ENCODE data around the gene CXCL10. TPM values are rescaled to one million over a fixed set of nuclear protein-coding genes. Genes with fewer than 3 reads are reported as not detected.
"Not testable (repeated sequence)": the region's sequence is repeated elsewhere in the genome, so short reads cannot be mapped to it uniquely, and the experiment has no call there.

Gene CXCL10
- total RNA-seq, result 7.6 TPM
- polyA plus RNA-seq, result 0.48 TPM

- Histone ChIP-seq H3K4me1 (ENCODE audit: insufficient read depth) (no peaks in the 10 kb centered on the region), H3K36me3 (ENCODE audit: insufficient read depth) (no peaks in the 10 kb centered on the region), H3K27ac (ENCODE audit: low read depth) (no peak within 1 kb of the TSS), H3K4me3 (ENCODE audit: low read depth, low read length) (no peak within 1 kb of the TSS)
- 23% methylated on average over 3 of the region's 3 CpGs for WGBS
- DNase-seq (ENCODE audit: extremely low spot score), result no peak
These were observed at the start of gene CXCL10 for GRCh38 chr4:76023389-76023788. CXCL10 (minus strand) TSS chr4:76023497; CDS start chr4:76023431, 66 bp downstream.

- DNase-seq (ENCODE audit: extremely low spot score), result no peak
- 70% methylated on average over 4 of the region's 4 CpGs for WGBS
- H3K4me1 ChIP-seq (ENCODE audit: insufficient read depth), result no peaks in the 10 kb centered on the region
- H3K27ac ChIP-seq (ENCODE audit: low read depth), result no peak overlapping the region
- no peaks in the 10 kb centered on the region for H3K36me3 ChIP-seq (ENCODE audit: insufficient read depth)
- H3K4me3 ChIP-seq (ENCODE audit: low read depth, low read length), result no peak overlapping the region
These were observed 49.5 kb upstream of the CXCL10 start for GRCh38 chr4:76072760-76073159.

- Histone ChIP-seq H3K4me3 (ENCODE audit: low read depth, low read length) (no peak overlapping the region), H3K36me3 (ENCODE audit: insufficient read depth) (no peaks in the 10 kb centered on the region), H3K4me1 (ENCODE audit: insufficient read depth) (no peaks in the 10 kb centered on the region), H3K27ac (ENCODE audit: low read depth) (no peak overlapping the region)
- WGBS, result 2% methylated on average over 2 of the region's 2 CpGs
- peak; percentile 39 for DNase-seq (ENCODE audit: extremely low spot score)
These were observed 44.5 kb upstream of the CXCL10 start for GRCh38 chr4:76067652-76068286.

- 54% methylated on average over 3 of the region's 3 CpGs for WGBS
- no peak for DNase-seq (ENCODE audit: extremely low spot score)
- no peaks in the 10 kb centered on the region for H3K4me1 ChIP-seq (ENCODE audit: insufficient read depth)
- H3K27ac ChIP-seq (ENCODE audit: low read depth), result no peak overlapping the region
- H3K36me3 ChIP-seq (ENCODE audit: insufficient read depth), result no peaks in the 10 kb centered on the region
- no peak overlapping the region for H3K4me3 ChIP-seq (ENCODE audit: low read depth, low read length)
These were observed 43.2 kb upstream of the CXCL10 start for GRCh38 chr4:76066546-76066945.

- 14% methylated on average over 1 of the region's 1 CpG for WGBS
- no peak overlapping the region for H3K27ac ChIP-seq (ENCODE audit: low read depth)
- no peaks in the 10 kb centered on the region for H3K4me1 ChIP-seq (ENCODE audit: insufficient read depth)
- DNase-seq (ENCODE audit: extremely low spot score), result no peak
- H3K36me3 ChIP-seq (ENCODE audit: insufficient read depth), result no peaks in the 10 kb centered on the region
- no peak overlapping the region for H3K4me3 ChIP-seq (ENCODE audit: low read depth, low read length)
These were observed 38.7 kb upstream of the CXCL10 start for GRCh38 chr4:76061982-76062381.

- H3K4me3 ChIP-seq (ENCODE audit: low read depth, low read length), result no peak overlapping the region
- DNase-seq (ENCODE audit: extremely low spot score), result no peak
- 54% methylated on average over 1 of the region's 1 CpG for WGBS
- no peaks in the 10 kb centered on the region for H3K36me3 ChIP-seq (ENCODE audit: insufficient read depth)
- no peak overlapping the region for H3K27ac ChIP-seq (ENCODE audit: low read depth)
- H3K4me1 ChIP-seq (ENCODE audit: insufficient read depth), result no peaks in the 10 kb centered on the region
These were observed 38.1 kb upstream of the CXCL10 start for GRCh38 chr4:76061421-76061820.

- no peaks in the 10 kb centered on the region for H3K4me1 ChIP-seq (ENCODE audit: insufficient read depth)
These were observed 37.2 kb upstream of the CXCL10 start for GRCh38 chr4:76060506-76060905.

GRCh38 chr4:76059750-76060149 is 36.5 kb upstream of the CXCL10 start:
- no peaks in the 10 kb centered on the region for H3K4me1 ChIP-seq (ENCODE audit: insufficient read depth)
- H3K27ac ChIP-seq (ENCODE audit: low read depth), result no peak overlapping the region
- no peak overlapping the region for H3K4me3 ChIP-seq (ENCODE audit: low read depth, low read length)
- no peaks in the 10 kb centered on the region for H3K36me3 ChIP-seq (ENCODE audit: insufficient read depth)
- WGBS, result 31% methylated on average over 1 of the region's 1 CpG
- DNase-seq (ENCODE audit: extremely low spot score), result no peak

More at GRCh38 chr4:76060506-76060905, 37.2 kb upstream of the CXCL10 start:
- no peak for DNase-seq (ENCODE audit: extremely low spot score)
- no peak overlapping the region for H3K27ac ChIP-seq (ENCODE audit: low read depth)
- H3K36me3 ChIP-seq (ENCODE audit: insufficient read depth), result no peaks in the 10 kb centered on the region
- no peak overlapping the region for H3K4me3 ChIP-seq (ENCODE audit: low read depth, low read length)

- WGBS, result 45% methylated on average over 3 of the region's 3 CpGs
These were observed 35.7 kb upstream of the CXCL10 start for GRCh38 chr4:76058888-76059426.

GRCh38 chr4:76058302-76058701 is 35.0 kb upstream of the CXCL10 start:
- DNase-seq (ENCODE audit: extremely low spot score), result no peak
- no peak overlapping the region for H3K4me3 ChIP-seq (ENCODE audit: low read depth, low read length)
- no peak overlapping the region for H3K27ac ChIP-seq (ENCODE audit: low read depth)
- H3K36me3 ChIP-seq (ENCODE audit: insufficient read depth), result no peaks in the 10 kb centered on the region
- H3K4me1 ChIP-seq (ENCODE audit: insufficient read depth), result no peaks in the 10 kb centered on the region

More at GRCh38 chr4:76058888-76059426, 35.7 kb upstream of the CXCL10 start:
- no peaks in the 10 kb centered on the region for H3K4me1 ChIP-seq (ENCODE audit: insufficient read depth)
- H3K27ac ChIP-seq (ENCODE audit: low read depth), result no peak overlapping the region
- no peaks in the 10 kb centered on the region for H3K36me3 ChIP-seq (ENCODE audit: insufficient read depth)
- no peak for DNase-seq (ENCODE audit: extremely low spot score)
- no peak overlapping the region for H3K4me3 ChIP-seq (ENCODE audit: low read depth, low read length)

- Histone ChIP-seq H3K36me3 (ENCODE audit: insufficient read depth) (no peaks in the 10 kb centered on the region), H3K4me1 (ENCODE audit: insufficient read depth) (no peaks in the 10 kb centered on the region), H3K27ac (ENCODE audit: low read depth) (no peak overlapping the region), H3K4me3 (ENCODE audit: low read depth, low read length) (no peak overlapping the region)
- 53% methylated on average over 2 of the region's 2 CpGs for WGBS
- DNase-seq (ENCODE audit: extremely low spot score), result no peak
These were observed 32.1 kb upstream of the CXCL10 start for GRCh38 chr4:76055421-76055820.

GRCh38 chr4:76055016-76055415 is 31.7 kb upstream of the CXCL10 start:
- H3K4me1 ChIP-seq (ENCODE audit: insufficient read depth), result no peaks in the 10 kb centered on the region
- H3K36me3 ChIP-seq (ENCODE audit: insufficient read depth), result no peaks in the 10 kb centered on the region
- 71% methylated on average over 2 of the region's 2 CpGs for WGBS
- H3K27ac ChIP-seq (ENCODE audit: low read depth), result no peak overlapping the region
- no peak overlapping the region for H3K4me3 ChIP-seq (ENCODE audit: low read depth, low read length)
- no peak for DNase-seq (ENCODE audit: extremely low spot score)

- Histone ChIP-seq H3K36me3 (ENCODE audit: insufficient read depth) (no peaks in the 10 kb centered on the region), H3K27ac (ENCODE audit: low read depth) (no peak overlapping the region), H3K4me3 (ENCODE audit: low read depth, low read length) (no peak overlapping the region), H3K4me1 (ENCODE audit: insufficient read depth) (no peaks in the 10 kb centered on the region)
- DNase-seq (ENCODE audit: extremely low spot score), result no peak
- WGBS, result 15% methylated on average over 4 of the region's 4 CpGs
These were observed 30.4 kb upstream of the CXCL10 start for GRCh38 chr4:76053730-76054129.

GRCh38 chr4:76050560-76051050 is 27.3 kb upstream of the CXCL10 start:
- DNase-seq (ENCODE audit: extremely low spot score); H3K4me3 ChIP-seq (ENCODE audit: low read depth, low read length); H3K4me1 ChIP-seq (ENCODE audit: insufficient read depth); H3K27ac ChIP-seq (ENCODE audit: low read depth); H3K36me3 ChIP-seq (ENCODE audit: insufficient read depth): not testable (repeated sequence)
- WGBS, result 83% methylated on average over 27 of the region's 27 CpGs

All from urinary bladder (tissue), 4 donors.